Kidney (tissue), 14 donors: ENCODE results near the gene TREML1. TPM values are rescaled to one million over a fixed set of nuclear protein-coding genes. Genes with fewer than 3 reads are reported as not detected.

Source experiments
- DNase-seq, 5 donors: peaks; one replicate each; pipeline ENCODE4 v3.0.0-alpha.2; 2013 to 2020
- FAIRE-seq: peaks from 2 replicates; lab custom pipeline; 2012; peaks lifted over from hg19 to GRCh38; lab: Jason Lieb, UNC
- H3K27ac ChIP-seq, 2 donors: one replicate each; pipeline ENCODE4 v1.7.0; 2013; ENCODE audit warnings: low read depth in 2 of 2, low read length in 2 of 2, inconsistent platforms in 1 of 2
- H3K27me3 ChIP-seq: one replicate; pipeline ENCODE4 v1.7.1; 2013; ENCODE audit warnings: low read length, inconsistent platforms; ENCODE audit not compliant: control insufficient read depth, insufficient read depth
- H3K36me3 ChIP-seq, 3 donors: one replicate each; pipeline versions ENCODE4 v1.7.0 to v1.7.1; 2013; ENCODE audit warnings: low read length in 3 of 3, control low read depth in 1 of 3, inconsistent platforms in 1 of 3; ENCODE audit not compliant: insufficient read depth in 3 of 3, control insufficient read depth in 2 of 3
- H3K4me1 ChIP-seq, 3 donors: one replicate each; pipeline versions ENCODE4 v1.7.0 to v1.7.1; 2013; ENCODE audit warnings: low read length in 3 of 3, inconsistent platforms in 1 of 3, low read depth in 1 of 3; ENCODE audit not compliant: control insufficient read depth in 2 of 3, insufficient read depth in 2 of 3
- H3K4me3 ChIP-seq, 3 donors: one replicate each; pipeline versions ENCODE4 v1.7.0 to v1.8.1; 2013; ENCODE audit warnings: low read length in 3 of 3, control low read depth in 1 of 3, inconsistent platforms in 1 of 3
- H3K9ac ChIP-seq, 3 donors: one replicate each; pipeline versions ENCODE4 v1.7.0 to v1.7.1; 2013; ENCODE audit warnings: low read length in 3 of 3, control low read depth in 1 of 3, inconsistent platforms in 1 of 3
- H3K9me3 ChIP-seq, 3 donors: one replicate each; pipeline versions ENCODE4 v1.7.0 to v1.7.1; 2013; ENCODE audit warnings: low read length in 3 of 3, control low read depth in 1 of 3, inconsistent platforms in 1 of 3; ENCODE audit not compliant: control insufficient read depth in 2 of 3, insufficient read depth in 1 of 3
- CTCF ChIP-seq: IDR thresholded peaks from 3 replicates; pipeline ENCODE4 v1.5.1; 2012; ENCODE audit warnings: mild to moderate bottlenecking, moderate library complexity, borderline replicate concordance; ENCODE audit not compliant: insufficient read depth; ENCODE audit errors: extremely low read depth
- intact Hi-C: fragments of 100-400 bp; cut with DNase I; formaldehyde crosslinking; loops from one replicate; pipeline ENCODE4 v1.11.1; 2022
- polyA plus RNA-seq: library from polyadenylated mRNA; stranded (reverse); fragments of 350-450 nt; fragmentation: Illumina TruSeq; extraction: RNeasy Lipid Tissue Mini Kit (QIAGEN cat#74804); gene quantifications from one replicate; pipeline ENCODE4 v1.2.3, GENCODE V29; 2014; ENCODE audit warnings: low read depth, low replicate concordance; ENCODE audit not compliant: insufficient read depth
- total RNA-seq: library from RNA; stranded (reverse); fragmentation: NEBNext Ultra II Directional; extraction: Animal tissue kit (Norgen Biotek cat#: 25700); gene quantifications from one replicate; pipeline ENCODE4 v1.2.1, GENCODE V29; 2021
- donor health status: control.
- donor health status: control.
- donor health status: control.
- donor health status: control.
- donor health status: control.
- donor health status: DM: yes; HTN: yes; CAD: no.
- donor health status: Normal renal cell carcinoma (clear cell type).

The TREML1 gene
- total and polyA plus RNA-seq, 2 donors from 2014 or later: 1.0 TPM; not detected in 1

GRCh38 chr6:41103847-41104246 is 50.3 kb downstream of the TREML1 start:
- Histone ChIP-seq H3K9me3 (no peaks in the 10 kb centered on the region), H3K4me3 (no peak overlapping the region), H3K9ac (no peak overlapping the region), H3K36me3 (peaks cover 3 to 10% (median 3%) of the 10 kb centered on the region in 3 donors), H3K27me3 (no peaks in the 10 kb centered on the region), H3K27ac (no peak overlapping the region), H3K4me1 (no peaks in the 10 kb centered on the region)
- intact Hi-C loops: no loop called here
- DNase-seq (no peak), FAIRE-seq (no peak)
- no peak for TF ChIP-seq CTCF

- no peak for FAIRE-seq
- intact Hi-C loops: no loop called here
Observed at GRCh38 chr6:41100871-41101287, 53.3 kb downstream of the TREML1 start.

More at GRCh38 chr6:41100871-41101287, 53.3 kb downstream of the TREML1 start:
- Histone ChIP-seq H3K27me3 (no peaks in the 10 kb centered on the region), H3K27ac (no peak overlapping the region), H3K4me1 (no peaks in the 10 kb centered on the region), H3K9ac (no peak overlapping the region), H3K4me3 (no peak overlapping the region), H3K9me3 (no peaks in the 10 kb centered on the region), H3K36me3 (peaks cover 11 to 33% (median 23%) of the 10 kb centered on the region in 3 donors)
- peak in 2 of 5 donors; percentile 45 to 67 for DNase-seq
- no peak for TF ChIP-seq CTCF

Other genes with a start within 250 kb of the TREML1 start
- gene UNC5CL, start 115.1 kb downstream of the TREML1 start, total RNA-seq: 53.7 TPM
- gene UNC5CL, start 115.1 kb downstream of the TREML1 start, polyA plus RNA-seq: 41.3 TPM
- 0.44 TPM for gene TSPO2, start 111.9 kb downstream of the TREML1 start, total RNA-seq
- 0.88 TPM for gene TSPO2, start 111.9 kb downstream of the TREML1 start, polyA plus RNA-seq
- not detected for gene APOBEC2, start 101.1 kb downstream of the TREML1 start, total RNA-seq
- not detected for gene APOBEC2, start 101.1 kb downstream of the TREML1 start, polyA plus RNA-seq
- gene OARD1, start 82.0 kb downstream of the TREML1 start, total RNA-seq: 35.9 TPM
- 62.6 TPM for gene OARD1, start 82.0 kb downstream of the TREML1 start, polyA plus RNA-seq
- 22.5 TPM for gene NFYA, start 81.4 kb downstream of the TREML1 start, total RNA-seq
- gene NFYA, start 81.4 kb downstream of the TREML1 start, polyA plus RNA-seq: 6.4 TPM
- gene TREM2, start 8.8 kb upstream of the TREML1 start, total RNA-seq: 7.8 TPM
- gene TREM2, start 8.8 kb upstream of the TREML1 start, polyA plus RNA-seq: 3.5 TPM
- gene TREML2, start 46.8 kb upstream of the TREML1 start, total RNA-seq: 0.41 TPM
- not detected for gene TREML2, start 46.8 kb upstream of the TREML1 start, polyA plus RNA-seq
- not detected for gene TREML4, start 74.0 kb upstream of the TREML1 start, total RNA-seq
- gene TREML4, start 74.0 kb upstream of the TREML1 start, polyA plus RNA-seq: not detected
- 1.4 TPM for gene TREM1, start 132.3 kb upstream of the TREML1 start, total RNA-seq
- not detected for gene TREM1, start 132.3 kb upstream of the TREML1 start, polyA plus RNA-seq
- gene NCR2, start 181.3 kb upstream of the TREML1 start, total RNA-seq: not detected
- gene NCR2, start 181.3 kb upstream of the TREML1 start, polyA plus RNA-seq: not detected